WTC11 (cell line): ENCODE measurements around the gene TANC1. TPM values are rescaled to one million over a fixed set of nuclear protein-coding genes. Genes with fewer than 3 reads are reported as not detected.

ENCODE experiments used
- ATAC-seq: fragments of 200-7000 bp; cut with Tn5 transposase; 2 replicates; pipeline ENCODE4 v1.10.0; 2021; ENCODE audit warnings: mild to moderate bottlenecking, moderate library complexity
- CTCF ChIA-PET: fragments of 300-600 bp; sonication (Branson Sonifier 250); formaldehyde crosslinking; loops from one replicate; lab custom pipeline; 2021; ENCODE audit warnings: antibody characterized with exemption; lab: Charles Lee
- POLR2A ChIA-PET: fragments of 350-600 bp; sonication (Branson Sonifier 250); formaldehyde crosslinking; loops from one replicate; lab custom pipeline; 2021; ENCODE audit warnings: antibody characterized with exemption; lab: Charles Lee
- DNase-seq: peaks from one replicate; pipeline ENCODE4 v3.0.0; 2021; ENCODE audit warnings: low spot score
- H3K27ac Mint-ChIP-seq: 2 replicates; pipeline ENCODE4 v1.8.0; 2021; ENCODE audit warnings: mixed read lengths
- H3K27me3 Mint-ChIP-seq: 2 replicates; pipeline ENCODE4 v1.8.0; 2021; ENCODE audit warnings: low read depth, mild to moderate bottlenecking, moderate library complexity, mixed read lengths
- H3K36me3 Mint-ChIP-seq: 2 replicates; pipeline ENCODE4 v1.8.0; 2021; ENCODE audit warnings: mixed read lengths
- H3K4me1 Mint-ChIP-seq: 2 replicates; pipeline ENCODE4 v1.8.0; 2022; ENCODE audit warnings: mixed read lengths
- H3K4me3 Mint-ChIP-seq: 2 replicates; pipeline ENCODE4 v1.8.0; 2021; ENCODE audit warnings: mild to moderate bottlenecking, moderate library complexity, mixed read lengths
- H3K9me3 Mint-ChIP-seq: 2 replicates; pipeline ENCODE4 v1.8.0; 2021; ENCODE audit warnings: mixed read lengths
- CREB1 ChIP-seq: sonication (generic); formaldehyde crosslinking; IDR thresholded peaks from 2 replicates; pipeline ENCODE4 v1.8.0; 2023; ENCODE audit warnings: mild to moderate bottlenecking, missing genetic modification reagents
- ELF4 ChIP-seq: sonication (generic); formaldehyde crosslinking; IDR thresholded peaks from 2 replicates; pipeline ENCODE4 v1.8.1; 2022; ENCODE audit warnings: low read depth, mild to moderate bottlenecking, moderate library complexity, missing genetic modification reagents
- FOXJ3 ChIP-seq: sonication (generic); formaldehyde crosslinking; IDR thresholded peaks from 2 replicates; pipeline ENCODE4 v1.9.0; 2021; ENCODE audit warnings: missing genetic modification reagents, mild to moderate bottlenecking, borderline replicate concordance
- HMGA2 ChIP-seq: fragments of 250-450 bp; sonication (Bioruptor Pico); IDR thresholded peaks from 2 replicates; pipeline ENCODE4 v1.4.0; 2021; ENCODE audit warnings: mild to moderate bottlenecking, moderate library complexity
- KAT7 ChIP-seq: sonication (generic); formaldehyde crosslinking; IDR thresholded peaks from 2 replicates; pipeline ENCODE4 v1.8.1; 2023; ENCODE audit warnings: missing genetic modification reagents, mild to moderate bottlenecking, borderline replicate concordance
- MXD4 ChIP-seq: fragments of 250-450 bp; sonication (Bioruptor Pico); IDR thresholded peaks from 2 replicates; pipeline ENCODE4 v1.8.0; 2021; ENCODE audit warnings: mild to moderate bottlenecking, moderate library complexity, borderline replicate concordance
- NFATC4 ChIP-seq: fragments of 250-450 bp; sonication (Bioruptor Pico); IDR thresholded peaks from 2 replicates; pipeline ENCODE4 v1.9.0; 2021; ENCODE audit warnings: mild to moderate bottlenecking
- NFYB ChIP-seq: sonication (generic); formaldehyde crosslinking; conservative IDR thresholded peaks from 2 replicates; pipeline ENCODE4 v1.8.0; 2022; ENCODE audit warnings: low read depth, missing genetic modification reagents
- PRRX2 ChIP-seq: fragments of 250-450 bp; sonication (Bioruptor Pico); IDR thresholded peaks from 2 replicates; pipeline ENCODE4 v1.8.0; 2021; ENCODE audit warnings: mild to moderate bottlenecking
- SOX15 ChIP-seq: fragments of 250-450 bp; sonication (Bioruptor Pico); IDR thresholded peaks from 2 replicates; pipeline ENCODE4 v1.9.0; 2021; ENCODE audit warnings: mild to moderate bottlenecking
- TP53 ChIP-seq: sonication (generic); formaldehyde crosslinking; IDR thresholded peaks from 2 replicates; pipeline ENCODE4 v1.8.1; 2023; ENCODE audit warnings: mild to moderate bottlenecking, missing genetic modification reagents
- total RNA-seq: library from RNA; stranded (reverse); gene quantifications from 3 replicates; pipeline ENCODE4 v1.2.3, GENCODE V29; 2021
- TF ChIP-seq, protein P1 (sequence below): sonication (generic); formaldehyde crosslinking; IDR thresholded peaks from 2 replicates; pipeline ENCODE4 v1.8.1; 2023; ENCODE audit warnings: mild to moderate bottlenecking, missing genetic modification reagents, moderate library complexity
- TF ChIP-seq, protein P2 (sequence below): fragments of 250-450 bp; sonication (Bioruptor Pico); IDR thresholded peaks from 2 replicates; pipeline ENCODE4 v2.1.2; 2022; ENCODE audit warnings: mild to moderate bottlenecking, moderate library complexity
- TF ChIP-seq, protein P3 (sequence below): sonication (generic); formaldehyde crosslinking; IDR thresholded peaks from 2 replicates; pipeline ENCODE4 v1.8.0; 2023; ENCODE audit warnings: missing genetic modification reagents, mild to moderate bottlenecking, borderline replicate concordance
- TF ChIP-seq, protein P4 (sequence below): sonication (generic); formaldehyde crosslinking; IDR thresholded peaks from 2 replicates; pipeline ENCODE4 v1.8.0; 2023; ENCODE audit warnings: missing genetic modification reagents
- TF ChIP-seq, protein P5 (sequence below): fragments of 250-450 bp; sonication (Bioruptor Pico); IDR thresholded peaks from 2 replicates; pipeline ENCODE4 v1.9.0; 2021; ENCODE audit warnings: mild to moderate bottlenecking
- TF ChIP-seq, protein P6 (sequence below): sonication (generic); formaldehyde crosslinking; IDR thresholded peaks from 2 replicates; pipeline ENCODE4 v1.8.0; 2022; ENCODE audit warnings: mild to moderate bottlenecking, missing genetic modification reagents
- TF ChIP-seq, protein P7 (sequence below): sonication (generic); formaldehyde crosslinking; IDR thresholded peaks from 2 replicates; pipeline ENCODE4 v1.8.0; 2022; ENCODE audit warnings: mild to moderate bottlenecking, missing genetic modification reagents
- TF ChIP-seq, protein P8 (sequence below): sonication (generic); formaldehyde crosslinking; IDR thresholded peaks from 2 replicates; pipeline ENCODE4 v1.8.1; 2023; ENCODE audit warnings: mild to moderate bottlenecking, missing genetic modification reagents, moderate library complexity
- TF ChIP-seq, protein P9 (sequence below): sonication (generic); formaldehyde crosslinking; IDR thresholded peaks from 2 replicates; pipeline ENCODE4 v1.8.1; 2023; ENCODE audit warnings: mild to moderate bottlenecking, moderate library complexity, missing genetic modification reagents

Gene TANC1
- total RNA-seq, 1 experiment from 2014 or later: 11.6 TPM

DNA sequence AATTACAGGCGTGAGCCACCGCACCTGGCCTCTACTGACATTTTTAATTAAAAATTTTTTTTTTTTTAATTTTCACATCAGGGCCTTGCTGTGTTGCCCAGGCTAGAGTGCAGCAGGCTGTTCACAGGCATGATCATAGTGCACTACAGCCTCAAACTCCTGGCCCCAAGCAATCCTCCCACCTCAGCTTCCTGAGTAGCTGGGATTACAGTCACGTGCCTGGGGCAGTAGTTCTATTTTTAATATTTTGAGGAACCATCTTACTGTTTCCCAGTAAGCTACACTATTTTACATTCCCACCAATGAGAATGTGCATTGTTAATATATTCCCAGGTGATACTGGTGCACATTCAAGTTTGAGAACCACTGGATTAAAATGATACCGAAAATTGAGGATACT lies 225.4 kb downstream of the TANC1 start:
- ChIA-PET CTCF (no interaction called here), POLR2A (no interaction called here)
- Mint-ChIP-seq H3K9me3 (no peaks in the 10 kb centered on the region), H3K36me3 (no peaks in the 10 kb centered on the region), H3K4me3 (no peak overlapping the region), H3K27ac (no peak overlapping the region), H3K27me3 (no peaks in the 10 kb centered on the region), H3K4me1 (no peaks in the 10 kb centered on the region)
- TF ChIP-seq TP53 (CRISPR knock-in tag) (no peak), HMGA2 (no peak), NFATC4 (CRISPR knock-in tag) (no peak), SOX15 (no peak), ELF4 (no peak), FOXJ3 (no peak), KAT7 (no peak), CREB1 (no peak), NFYB (no peak), MXD4 (no peak), PRRX2 (CRISPR knock-in tag) (no peak)
- TF ChIP-seq, protein P1, sequence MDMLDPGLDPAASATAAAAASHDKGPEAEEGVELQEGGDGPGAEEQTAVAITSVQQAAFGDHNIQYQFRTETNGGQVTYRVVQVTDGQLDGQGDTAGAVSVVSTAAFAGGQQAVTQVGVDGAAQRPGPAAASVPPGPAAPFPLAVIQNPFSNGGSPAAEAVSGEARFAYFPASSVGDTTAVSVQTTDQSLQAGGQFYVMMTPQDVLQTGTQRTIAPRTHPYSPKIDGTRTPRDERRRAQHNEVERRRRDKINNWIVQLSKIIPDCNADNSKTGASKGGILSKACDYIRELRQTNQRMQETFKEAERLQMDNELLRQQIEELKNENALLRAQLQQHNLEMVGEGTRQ (CRISPR knock-in tag): no peak
- TF ChIP-seq, protein P2, sequence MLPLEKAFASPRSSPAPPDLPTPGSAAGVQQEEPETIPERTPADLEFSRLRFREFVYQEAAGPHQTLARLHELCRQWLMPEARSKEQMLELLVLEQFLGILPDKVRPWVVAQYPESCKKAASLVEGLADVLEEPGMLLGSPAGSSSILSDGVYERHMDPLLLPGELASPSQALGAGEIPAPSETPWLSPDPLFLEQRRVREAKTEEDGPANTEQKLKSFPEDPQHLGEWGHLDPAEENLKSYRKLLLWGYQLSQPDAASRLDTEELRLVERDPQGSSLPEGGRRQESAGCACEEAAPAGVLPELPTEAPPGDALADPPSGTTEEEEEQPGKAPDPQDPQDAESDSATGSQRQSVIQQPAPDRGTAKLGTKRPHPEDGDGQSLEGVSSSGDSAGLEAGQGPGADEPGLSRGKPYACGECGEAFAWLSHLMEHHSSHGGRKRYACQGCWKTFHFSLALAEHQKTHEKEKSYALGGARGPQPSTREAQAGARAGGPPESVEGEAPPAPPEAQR: no peak
- TF ChIP-seq, protein P3, sequence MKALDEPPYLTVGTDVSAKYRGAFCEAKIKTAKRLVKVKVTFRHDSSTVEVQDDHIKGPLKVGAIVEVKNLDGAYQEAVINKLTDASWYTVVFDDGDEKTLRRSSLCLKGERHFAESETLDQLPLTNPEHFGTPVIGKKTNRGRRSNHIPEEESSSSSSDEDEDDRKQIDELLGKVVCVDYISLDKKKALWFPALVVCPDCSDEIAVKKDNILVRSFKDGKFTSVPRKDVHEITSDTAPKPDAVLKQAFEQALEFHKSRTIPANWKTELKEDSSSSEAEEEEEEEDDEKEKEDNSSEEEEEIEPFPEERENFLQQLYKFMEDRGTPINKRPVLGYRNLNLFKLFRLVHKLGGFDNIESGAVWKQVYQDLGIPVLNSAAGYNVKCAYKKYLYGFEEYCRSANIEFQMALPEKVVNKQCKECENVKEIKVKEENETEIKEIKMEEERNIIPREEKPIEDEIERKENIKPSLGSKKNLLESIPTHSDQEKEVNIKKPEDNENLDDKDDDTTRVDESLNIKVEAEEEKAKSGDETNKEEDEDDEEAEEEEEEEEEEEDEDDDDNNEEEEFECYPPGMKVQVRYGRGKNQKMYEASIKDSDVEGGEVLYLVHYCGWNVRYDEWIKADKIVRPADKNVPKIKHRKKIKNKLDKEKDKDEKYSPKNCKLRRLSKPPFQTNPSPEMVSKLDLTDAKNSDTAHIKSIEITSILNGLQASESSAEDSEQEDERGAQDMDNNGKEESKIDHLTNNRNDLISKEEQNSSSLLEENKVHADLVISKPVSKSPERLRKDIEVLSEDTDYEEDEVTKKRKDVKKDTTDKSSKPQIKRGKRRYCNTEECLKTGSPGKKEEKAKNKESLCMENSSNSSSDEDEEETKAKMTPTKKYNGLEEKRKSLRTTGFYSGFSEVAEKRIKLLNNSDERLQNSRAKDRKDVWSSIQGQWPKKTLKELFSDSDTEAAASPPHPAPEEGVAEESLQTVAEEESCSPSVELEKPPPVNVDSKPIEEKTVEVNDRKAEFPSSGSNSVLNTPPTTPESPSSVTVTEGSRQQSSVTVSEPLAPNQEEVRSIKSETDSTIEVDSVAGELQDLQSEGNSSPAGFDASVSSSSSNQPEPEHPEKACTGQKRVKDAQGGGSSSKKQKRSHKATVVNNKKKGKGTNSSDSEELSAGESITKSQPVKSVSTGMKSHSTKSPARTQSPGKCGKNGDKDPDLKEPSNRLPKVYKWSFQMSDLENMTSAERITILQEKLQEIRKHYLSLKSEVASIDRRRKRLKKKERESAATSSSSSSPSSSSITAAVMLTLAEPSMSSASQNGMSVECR (CRISPR knock-in tag): no peak
- TF ChIP-seq, protein P4, sequence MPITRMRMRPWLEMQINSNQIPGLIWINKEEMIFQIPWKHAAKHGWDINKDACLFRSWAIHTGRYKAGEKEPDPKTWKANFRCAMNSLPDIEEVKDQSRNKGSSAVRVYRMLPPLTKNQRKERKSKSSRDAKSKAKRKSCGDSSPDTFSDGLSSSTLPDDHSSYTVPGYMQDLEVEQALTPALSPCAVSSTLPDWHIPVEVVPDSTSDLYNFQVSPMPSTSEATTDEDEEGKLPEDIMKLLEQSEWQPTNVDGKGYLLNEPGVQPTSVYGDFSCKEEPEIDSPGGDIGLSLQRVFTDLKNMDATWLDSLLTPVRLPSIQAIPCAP (CRISPR knock-in tag): no peak
- TF ChIP-seq, protein P5, sequence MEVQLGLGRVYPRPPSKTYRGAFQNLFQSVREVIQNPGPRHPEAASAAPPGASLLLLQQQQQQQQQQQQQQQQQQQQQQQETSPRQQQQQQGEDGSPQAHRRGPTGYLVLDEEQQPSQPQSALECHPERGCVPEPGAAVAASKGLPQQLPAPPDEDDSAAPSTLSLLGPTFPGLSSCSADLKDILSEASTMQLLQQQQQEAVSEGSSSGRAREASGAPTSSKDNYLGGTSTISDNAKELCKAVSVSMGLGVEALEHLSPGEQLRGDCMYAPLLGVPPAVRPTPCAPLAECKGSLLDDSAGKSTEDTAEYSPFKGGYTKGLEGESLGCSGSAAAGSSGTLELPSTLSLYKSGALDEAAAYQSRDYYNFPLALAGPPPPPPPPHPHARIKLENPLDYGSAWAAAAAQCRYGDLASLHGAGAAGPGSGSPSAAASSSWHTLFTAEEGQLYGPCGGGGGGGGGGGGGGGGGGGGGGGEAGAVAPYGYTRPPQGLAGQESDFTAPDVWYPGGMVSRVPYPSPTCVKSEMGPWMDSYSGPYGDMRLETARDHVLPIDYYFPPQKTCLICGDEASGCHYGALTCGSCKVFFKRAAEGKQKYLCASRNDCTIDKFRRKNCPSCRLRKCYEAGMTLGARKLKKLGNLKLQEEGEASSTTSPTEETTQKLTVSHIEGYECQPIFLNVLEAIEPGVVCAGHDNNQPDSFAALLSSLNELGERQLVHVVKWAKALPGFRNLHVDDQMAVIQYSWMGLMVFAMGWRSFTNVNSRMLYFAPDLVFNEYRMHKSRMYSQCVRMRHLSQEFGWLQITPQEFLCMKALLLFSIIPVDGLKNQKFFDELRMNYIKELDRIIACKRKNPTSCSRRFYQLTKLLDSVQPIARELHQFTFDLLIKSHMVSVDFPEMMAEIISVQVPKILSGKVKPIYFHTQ: no peak
- TF ChIP-seq, protein P6, sequence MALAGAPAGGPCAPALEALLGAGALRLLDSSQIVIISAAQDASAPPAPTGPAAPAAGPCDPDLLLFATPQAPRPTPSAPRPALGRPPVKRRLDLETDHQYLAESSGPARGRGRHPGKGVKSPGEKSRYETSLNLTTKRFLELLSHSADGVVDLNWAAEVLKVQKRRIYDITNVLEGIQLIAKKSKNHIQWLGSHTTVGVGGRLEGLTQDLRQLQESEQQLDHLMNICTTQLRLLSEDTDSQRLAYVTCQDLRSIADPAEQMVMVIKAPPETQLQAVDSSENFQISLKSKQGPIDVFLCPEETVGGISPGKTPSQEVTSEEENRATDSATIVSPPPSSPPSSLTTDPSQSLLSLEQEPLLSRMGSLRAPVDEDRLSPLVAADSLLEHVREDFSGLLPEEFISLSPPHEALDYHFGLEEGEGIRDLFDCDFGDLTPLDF (CRISPR knock-in tag): no peak
- TF ChIP-seq, protein P7, sequence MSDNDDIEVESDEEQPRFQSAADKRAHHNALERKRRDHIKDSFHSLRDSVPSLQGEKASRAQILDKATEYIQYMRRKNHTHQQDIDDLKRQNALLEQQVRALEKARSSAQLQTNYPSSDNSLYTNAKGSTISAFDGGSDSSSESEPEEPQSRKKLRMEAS (CRISPR knock-in tag): no peak
- TF ChIP-seq, protein P8, sequence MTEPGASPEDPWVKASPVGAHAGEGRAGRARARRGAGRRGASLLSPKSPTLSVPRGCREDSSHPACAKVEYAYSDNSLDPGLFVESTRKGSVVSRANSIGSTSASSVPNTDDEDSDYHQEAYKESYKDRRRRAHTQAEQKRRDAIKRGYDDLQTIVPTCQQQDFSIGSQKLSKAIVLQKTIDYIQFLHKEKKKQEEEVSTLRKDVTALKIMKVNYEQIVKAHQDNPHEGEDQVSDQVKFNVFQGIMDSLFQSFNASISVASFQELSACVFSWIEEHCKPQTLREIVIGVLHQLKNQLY (CRISPR knock-in tag): no peak
- TF ChIP-seq, protein P9, sequence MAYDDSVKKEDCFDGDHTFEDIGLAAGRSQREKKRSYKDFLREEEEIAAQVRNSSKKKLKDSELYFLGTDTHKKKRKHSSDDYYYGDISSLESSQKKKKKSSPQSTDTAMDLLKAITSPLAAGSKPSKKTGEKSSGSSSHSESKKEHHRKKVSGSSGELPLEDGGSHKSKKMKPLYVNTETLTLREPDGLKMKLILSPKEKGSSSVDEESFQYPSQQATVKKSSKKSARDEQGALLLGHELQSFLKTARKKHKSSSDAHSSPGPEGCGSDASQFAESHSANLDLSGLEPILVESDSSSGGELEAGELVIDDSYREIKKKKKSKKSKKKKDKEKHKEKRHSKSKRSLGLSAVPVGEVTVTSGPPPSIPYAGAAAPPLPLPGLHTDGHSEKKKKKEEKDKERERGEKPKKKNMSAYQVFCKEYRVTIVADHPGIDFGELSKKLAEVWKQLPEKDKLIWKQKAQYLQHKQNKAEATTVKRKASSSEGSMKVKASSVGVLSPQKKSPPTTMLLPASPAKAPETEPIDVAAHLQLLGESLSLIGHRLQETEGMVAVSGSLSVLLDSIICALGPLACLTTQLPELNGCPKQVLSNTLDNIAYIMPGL (CRISPR knock-in tag): no peak
- no peak for DNase-seq
- ATAC-seq: no peak
